C4-2B (cell line): ENCODE measurements around the gene ZNF648.

Source experiments
- ZFX ChIP-seq: fragments of 450-650 bp; IDR thresholded peaks from 2 replicates; pipeline ENCODE4 v1.6.1; 2017
- TF ChIP-seq, protein P1 (sequence below): fragments of 450-650 bp; conservative IDR thresholded peaks from 2 replicates; pipeline ENCODE4 v1.5.1; 2017; ENCODE audit warnings: mild to moderate bottlenecking

DNA sequence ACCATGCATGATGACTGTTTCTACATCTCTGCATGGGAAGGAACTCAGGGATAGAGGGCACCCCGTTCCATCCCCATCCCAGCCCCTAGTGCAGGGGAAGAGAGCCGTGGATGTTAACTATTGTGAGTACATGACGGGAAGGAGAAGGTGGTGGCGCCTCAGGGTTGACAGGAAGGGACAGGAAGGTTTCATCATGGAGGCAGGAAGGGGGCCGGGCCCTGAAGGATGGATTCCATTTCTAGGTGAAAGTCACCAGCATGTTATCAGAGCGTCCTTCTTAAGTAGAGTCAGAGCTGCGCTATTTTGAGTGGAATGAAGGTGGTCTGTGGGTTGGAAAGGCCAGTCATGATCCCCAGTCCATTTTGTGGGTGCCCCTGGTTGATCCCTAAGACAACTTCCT is 25.1 kb upstream of the ZNF648 start:
- TF ChIP-seq, protein P1, sequence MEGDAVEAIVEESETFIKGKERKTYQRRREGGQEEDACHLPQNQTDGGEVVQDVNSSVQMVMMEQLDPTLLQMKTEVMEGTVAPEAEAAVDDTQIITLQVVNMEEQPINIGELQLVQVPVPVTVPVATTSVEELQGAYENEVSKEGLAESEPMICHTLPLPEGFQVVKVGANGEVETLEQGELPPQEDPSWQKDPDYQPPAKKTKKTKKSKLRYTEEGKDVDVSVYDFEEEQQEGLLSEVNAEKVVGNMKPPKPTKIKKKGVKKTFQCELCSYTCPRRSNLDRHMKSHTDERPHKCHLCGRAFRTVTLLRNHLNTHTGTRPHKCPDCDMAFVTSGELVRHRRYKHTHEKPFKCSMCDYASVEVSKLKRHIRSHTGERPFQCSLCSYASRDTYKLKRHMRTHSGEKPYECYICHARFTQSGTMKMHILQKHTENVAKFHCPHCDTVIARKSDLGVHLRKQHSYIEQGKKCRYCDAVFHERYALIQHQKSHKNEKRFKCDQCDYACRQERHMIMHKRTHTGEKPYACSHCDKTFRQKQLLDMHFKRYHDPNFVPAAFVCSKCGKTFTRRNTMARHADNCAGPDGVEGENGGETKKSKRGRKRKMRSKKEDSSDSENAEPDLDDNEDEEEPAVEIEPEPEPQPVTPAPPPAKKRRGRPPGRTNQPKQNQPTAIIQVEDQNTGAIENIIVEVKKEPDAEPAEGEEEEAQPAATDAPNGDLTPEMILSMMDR: no peak
- TF ChIP-seq ZFX: no peak
